HG03097 (cell line): ENCODE data around the gene XRRA1.
A peak's percentile ranks its signal among the peaks of the same experiment; 100 is the strongest.
"Not testable (repeated sequence)": the region's sequence is repeated elsewhere in the genome, so short reads cannot be mapped to it uniquely, and the experiment has no call there.

Experiments used
- ATAC-seq: cut with Tn5 transposase; IDR thresholded peaks from one replicate; pipeline ENCODE4 v1.9.1; 2021; ENCODE audit not compliant: unreplicated experiment, low FRiP score

Gene XRRA1

DNA sequence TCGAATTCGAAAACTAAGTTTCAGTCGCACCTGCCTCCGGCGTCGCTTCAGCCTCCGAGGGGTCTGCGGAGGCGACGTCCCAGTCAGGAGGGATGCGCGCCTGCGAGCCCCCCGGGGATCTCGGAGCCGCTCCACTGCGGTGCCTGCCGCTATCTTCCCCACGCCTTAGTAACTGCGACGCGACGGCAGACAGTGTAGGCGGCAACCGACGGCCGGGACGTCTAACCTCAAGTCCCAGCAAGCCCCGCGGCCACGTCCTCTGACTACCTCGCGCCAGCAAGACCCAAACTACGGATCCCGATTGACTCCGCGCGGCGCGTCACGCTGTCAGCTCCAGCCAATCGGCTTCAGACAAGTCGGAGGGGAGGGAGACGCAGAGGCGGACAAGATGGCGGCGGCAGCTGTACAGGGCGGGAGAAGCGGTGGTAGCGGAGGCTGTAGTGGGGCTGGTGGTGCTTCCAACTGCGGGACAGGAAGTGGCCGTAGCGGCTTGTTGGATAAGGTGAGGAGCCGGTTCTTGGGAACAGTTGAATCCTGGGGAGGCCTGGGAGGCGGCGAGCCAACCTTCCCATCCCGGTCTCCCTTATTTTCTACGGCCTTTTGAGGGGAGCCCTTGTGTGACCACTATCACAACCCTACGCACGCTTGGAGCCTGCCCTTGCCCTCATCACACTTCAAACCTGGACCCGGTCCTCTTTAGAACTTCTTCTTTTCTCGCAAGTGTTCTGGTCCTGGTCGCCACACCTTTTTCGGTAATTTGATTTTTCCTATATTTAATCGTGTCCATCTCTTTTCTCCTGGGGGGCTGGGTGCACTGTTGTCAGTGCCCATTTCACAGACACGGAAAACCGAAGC, at the start of gene XRRA1, which contains the start of gene SPCS2:
Gene XRRA1, minus strand, starts transcription at position 194 of the 855 bp plus-strand sequence. CDS start 8,213 bp downstream, outside the sequence.
Gene SPCS2, plus strand, starts transcription at position 369 of the 855 bp plus-strand sequence. Its CDS starts 20 bp downstream, at position 389.
- ATAC-seq: peak; percentile 91

DNA sequence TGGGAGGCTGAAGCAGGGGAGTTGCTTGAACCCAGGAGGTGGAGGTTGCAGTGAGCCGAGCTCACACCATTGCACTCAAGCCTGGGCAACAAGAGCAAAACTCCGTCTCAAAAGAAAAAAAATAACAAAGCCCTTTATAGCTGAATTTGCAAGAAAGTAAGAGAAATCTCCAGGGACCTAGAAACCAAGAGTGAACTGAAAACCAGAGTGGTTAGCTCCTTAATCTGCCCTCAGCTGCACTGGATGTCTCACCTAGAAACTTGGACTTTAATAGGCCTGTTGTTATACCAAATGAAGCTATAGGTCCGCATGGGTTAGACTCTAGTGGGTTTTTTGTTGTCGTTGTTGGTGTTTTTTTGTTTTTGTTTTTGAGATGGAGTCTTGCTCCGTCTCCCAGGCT, 44.0 kb upstream of the XRRA1 start:
- ATAC-seq: no peak

DNA sequence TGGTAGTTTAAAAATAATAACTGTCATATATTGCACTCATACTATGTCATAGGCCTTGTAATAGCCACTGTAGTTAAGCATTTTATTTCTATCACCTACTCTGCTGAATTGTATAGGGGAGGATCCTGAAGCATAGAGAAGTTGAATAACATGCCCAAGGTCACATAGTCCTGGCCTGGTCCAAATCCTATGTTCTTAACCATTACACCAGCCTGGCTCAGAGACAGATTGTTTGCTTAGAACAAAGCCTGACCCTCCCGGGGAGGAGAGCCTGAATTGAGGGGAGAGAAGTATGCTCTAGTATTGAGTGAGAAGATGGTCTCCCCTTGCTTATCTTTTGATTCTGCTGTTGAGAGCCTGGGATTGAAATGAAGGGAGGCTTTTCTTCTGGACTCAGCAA, 42.0 kb upstream of the XRRA1 start:
- no peak for ATAC-seq

DNA sequence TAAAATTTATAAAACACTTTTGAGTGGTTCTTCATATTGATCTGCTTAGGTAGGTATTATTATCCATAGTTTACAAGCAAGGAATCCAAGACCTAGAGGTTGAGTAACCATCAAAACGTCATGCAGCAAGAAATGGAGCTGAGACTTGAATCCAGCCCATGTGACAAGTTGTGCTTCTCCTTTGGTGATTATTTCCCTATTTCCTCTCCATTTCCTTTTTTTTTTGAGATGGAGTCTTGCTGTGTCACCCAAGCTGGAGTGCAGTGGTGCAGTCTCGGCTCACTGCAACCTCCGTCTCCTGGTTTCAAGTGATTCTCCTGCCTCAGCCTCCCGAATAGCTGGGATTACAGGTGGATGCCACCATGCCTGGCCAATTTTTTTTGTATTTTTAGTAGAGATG, 41.3 kb upstream of the XRRA1 start:
- ATAC-seq: not testable (repeated sequence)

GRCh38 chr11:74989260-74989638, 40.4 kb upstream of the XRRA1 start:
- no peak for ATAC-seq

GRCh38 chr11:74988541-74989259, 39.8 kb upstream of the XRRA1 start, which contains the start of gene NEU3:
Gene NEU3 (plus strand): TSS chr11:74988933. CDS start chr11:74989061, 128 bp downstream.
- peak; percentile 65 for ATAC-seq

DNA sequence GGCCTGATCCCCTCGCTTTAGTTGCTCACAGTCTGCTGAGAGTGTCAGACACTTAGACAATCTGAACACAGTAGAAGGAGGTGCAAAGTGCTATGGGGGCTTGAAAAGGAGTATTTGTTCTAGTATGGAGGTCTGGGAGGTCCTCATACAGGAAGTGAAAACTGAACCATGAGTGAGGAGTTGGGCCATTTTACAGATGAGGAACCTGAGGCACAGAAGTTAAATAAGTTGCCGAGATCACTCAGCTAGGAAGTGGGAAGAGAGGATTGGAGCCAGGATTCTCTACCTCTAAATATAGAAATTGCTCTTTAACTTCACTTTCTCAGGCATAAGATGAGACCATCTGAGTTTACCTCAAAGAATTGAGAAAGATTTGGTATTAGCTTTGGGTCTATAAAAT, 35.8 kb upstream of the XRRA1 start:
- ATAC-seq: no peak

GRCh38 chr11:74984070-74984469, 35.2 kb upstream of the XRRA1 start:
- no peak for ATAC-seq

- ATAC-seq: no peak
Measured at GRCh38 chr11:74981888-74982287, 33.0 kb upstream of the XRRA1 start.

DNA sequence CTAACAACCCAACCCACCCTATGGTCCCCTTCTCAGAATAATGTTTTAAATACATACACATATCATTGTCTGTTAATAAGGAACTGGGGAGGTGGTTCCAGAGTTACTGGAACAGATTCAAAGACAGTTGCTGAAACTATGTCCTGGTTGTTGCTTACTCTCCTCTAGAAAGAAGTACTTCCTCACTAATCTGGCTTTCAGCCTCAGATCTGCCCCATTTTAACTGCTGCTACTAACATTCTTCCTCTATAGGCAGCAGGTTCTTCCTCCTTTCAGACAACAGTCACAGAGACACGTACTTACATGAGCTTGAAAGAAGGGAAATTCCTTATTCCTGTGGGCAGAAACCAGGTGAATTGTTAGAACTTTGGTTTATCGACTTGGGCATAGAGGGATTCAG, 31.7 kb upstream of the XRRA1 start:
- no peak for ATAC-seq

GRCh38 chr11:74978041-74978440, 29.1 kb upstream of the XRRA1 start:
- ATAC-seq: no peak

GRCh38 chr11:74971424-74971823, 22.5 kb upstream of the XRRA1 start:
- no peak for ATAC-seq

- ATAC-seq: no peak
Measured at GRCh38 chr11:74970852-74971395, 22.0 kb upstream of the XRRA1 start.

DNA sequence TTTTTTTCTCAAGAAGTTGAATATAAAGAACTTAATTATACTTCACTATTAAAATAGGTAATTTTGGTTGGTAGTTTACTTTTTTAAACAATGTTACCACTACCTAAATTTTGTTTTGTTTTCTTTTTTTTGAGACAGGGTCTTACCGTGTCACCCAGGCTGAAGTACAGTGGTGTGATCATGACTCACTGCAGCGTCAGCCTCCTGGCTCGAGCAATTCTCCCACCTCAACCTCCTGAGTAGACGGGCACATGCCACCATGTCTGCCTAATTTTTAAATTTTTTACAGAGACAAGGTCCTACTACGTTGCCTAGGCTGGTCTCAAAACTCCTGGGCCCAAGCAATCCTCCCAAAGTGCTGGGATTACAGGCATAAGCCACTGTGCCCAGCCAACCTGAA, 17.8 kb upstream of the XRRA1 start:
- no peak for ATAC-seq

DNA sequence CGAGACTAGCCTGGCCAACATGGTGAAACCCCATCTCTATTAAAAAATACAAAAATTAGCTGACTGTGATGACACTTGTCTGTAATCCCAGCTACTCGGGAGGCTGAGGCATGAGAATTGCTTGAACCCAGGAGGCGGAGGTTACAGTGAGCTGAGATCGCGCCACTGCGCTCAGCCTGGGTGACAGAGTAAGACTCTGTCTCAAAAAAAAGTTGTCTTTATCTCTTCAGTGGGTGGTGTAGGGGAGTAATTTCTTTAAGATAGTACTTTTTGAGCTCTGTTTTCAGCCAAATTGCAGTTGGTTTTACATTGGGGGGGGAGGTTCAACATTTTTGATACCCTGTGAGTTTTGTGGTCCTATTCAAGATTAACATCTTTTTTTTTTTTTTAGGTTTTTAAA, 11.2 kb upstream of the XRRA1 start:
- ATAC-seq: not testable (repeated sequence)

GRCh38 chr11:74957937-74958629, 9.2 kb upstream of the XRRA1 start:
- no peak for ATAC-seq

- no peak for ATAC-seq
Measured at GRCh38 chr11:74956397-74957015, 7.6 kb upstream of the XRRA1 start.

GRCh38 chr11:74954199-74954598, 5.3 kb upstream of the XRRA1 start:
- ATAC-seq: no peak

DNA sequence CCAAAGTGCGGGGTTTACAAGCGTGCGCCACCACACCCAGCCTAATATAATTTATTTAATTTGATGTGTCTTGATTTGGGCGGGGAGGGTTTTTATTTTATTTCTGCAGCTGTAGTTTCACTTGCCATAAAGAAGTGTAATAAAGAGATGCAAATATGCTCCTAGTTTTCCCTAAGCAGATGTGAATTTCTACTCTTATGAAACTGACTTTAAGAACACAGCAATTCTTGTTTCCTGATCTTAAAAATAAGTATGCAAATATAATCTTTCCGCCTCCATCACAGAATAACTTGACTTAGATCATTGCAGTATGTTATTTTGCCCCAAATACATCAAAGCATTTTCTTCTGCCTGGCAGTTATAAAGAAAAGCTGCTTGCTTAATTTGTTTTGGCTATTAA, 4.6 kb upstream of the XRRA1 start:
- ATAC-seq: no peak

- no peak for ATAC-seq
Measured at GRCh38 chr11:74952752-74953151, 3.9 kb upstream of the XRRA1 start.
